HCT116 (cell line): ENCODE data around the gene ZBED1. TPM values are rescaled to one million over a fixed set of nuclear protein-coding genes. Genes with fewer than 3 reads are reported as not detected.

Source experiments
- ATAC-seq: fragments of 200-7000 bp; cut with Tn5 transposase; 2 replicates; pipeline ENCODE4 v1.9.1; 2020; ENCODE audit warnings: mild to moderate bottlenecking, moderate library complexity
- BruUV-seq: library from RNA; stranded (reverse); fragments of 400-500 nt; replicated peaks from 2 replicates; lab custom pipeline; 2021; lab: Mats Ljungman, UMichigan
- CTCF ChIA-PET: fragments of 300-600 bp; sonication (Branson Sonifier 250); formaldehyde crosslinking; loops from one replicate; lab custom pipeline; 2021; ENCODE audit warnings: antibody characterized with exemption; lab: Charles Lee
- POLR2A ChIA-PET: fragments of 300-600, 350-600 bp; sonication (Branson Sonifier 250); formaldehyde crosslinking; loops from one replicate; lab custom pipeline; 2021; ENCODE audit warnings: antibody characterized with exemption; lab: Charles Lee
- RAD21 ChIA-PET, 2 experiments: fragments of 300-600 bp; sonication (Branson Sonifier 250); formaldehyde crosslinking; loops; one replicate each; lab custom pipeline; 2023; ENCODE audit warnings: low total read pairs in 2 of 2; ENCODE audit not compliant: uncharacterized antibody in 2 of 2, unreplicated experiment in 2 of 2, low non-redundant PET in 1 of 2; lab: Charles Lee
- DNase-seq: peaks from one replicate; pipeline ENCODE4 v3.0.0-alpha.2; 2010; ENCODE audit warnings: low read depth, low spot score
- H2AFZ ChIP-seq: fragments of 200-600 bp; shearing (Covaris generic), sonication (generic); 2 replicates; pipeline ENCODE4 v1.6.1; 2017; ENCODE audit warnings: low read depth, mixed run types, mixed read lengths, antibody characterized with exemption, low read length; ENCODE audit not compliant: poor library complexity, severe bottlenecking
- H3K27ac ChIP-seq: 2 replicates; pipeline ENCODE4 v1.5.1; 2012; ENCODE audit warnings: low read depth, low read length
- H3K27me3 ChIP-seq: fragments of 200-600 bp; sonication (generic); 2 replicates; pipeline ENCODE4 v1.6.1; 2016; ENCODE audit warnings: mixed run types, low read length, mixed read lengths; ENCODE audit not compliant: insufficient read depth
- H3K36me3 ChIP-seq, 2 experiments: fragments of 200-500 bp in 1 of 2; fragments of 200-600 bp in 1 of 2; sonication (Bioruptor generic) in 1 of 2; sonication (generic) in 1 of 2; 2 replicates each; pipeline versions ENCODE4 v1.5.1 to v1.6.1; 2014 to 2016; ENCODE audit warnings: low read length in 2 of 2, inconsistent platforms in 1 of 2, mixed read lengths in 1 of 2, mixed run types in 1 of 2; ENCODE audit not compliant: insufficient read depth in 2 of 2, control insufficient read depth in 1 of 2
- H3K4me1 ChIP-seq, 2 experiments: fragments of 200-600 bp in 1 of 2; sonication (generic) in 1 of 2; 2 replicates each; pipeline versions ENCODE4 v1.5.1 to v1.6.1; 2012 to 2017; ENCODE audit warnings: low read length in 2 of 2, inconsistent platforms in 1 of 2, mild to moderate bottlenecking in 1 of 2, mixed read lengths in 1 of 2, mixed run types in 1 of 2, moderate library complexity in 1 of 2; ENCODE audit not compliant: insufficient read depth in 2 of 2, control insufficient read depth in 1 of 2
- H3K4me2 ChIP-seq: fragments of 200-600 bp; sonication (generic); 2 replicates; pipeline ENCODE4 v1.6.1; 2017; ENCODE audit warnings: mixed run types, low read length, mixed read lengths
- H3K4me3 ChIP-seq, 2 experiments: fragments of 200-600 bp in 1 of 2; sonication (generic) in 1 of 2; replicated peaks in 1 of 2; 2 replicates each; pipeline ENCODE4 v1.5.1; 2011 to 2016; ENCODE audit warnings: low read length in 2 of 2, control low read depth in 1 of 2, low read depth in 1 of 2, mild to moderate bottlenecking in 1 of 2, mixed read lengths in 1 of 2, mixed run types in 1 of 2
- H3K79me2 ChIP-seq: fragments of 200-600 bp; sonication (generic); 2 replicates; pipeline ENCODE4 v1.6.1; 2017; ENCODE audit warnings: mild to moderate bottlenecking, mixed run types, low read length, moderate library complexity, mixed read lengths; ENCODE audit not compliant: insufficient read depth
- H3K9ac ChIP-seq: fragments of 200-600 bp; sonication (generic); 2 replicates; pipeline ENCODE4 v1.6.1; 2016; ENCODE audit warnings: low read length, mixed read lengths
- H3K9me2 ChIP-seq: fragments of 200-600 bp; sonication (generic), shearing (Covaris generic); 2 replicates; pipeline ENCODE4 v1.6.1; 2017; ENCODE audit warnings: mixed run types, mild to moderate bottlenecking, moderate library complexity; ENCODE audit not compliant: insufficient read depth
- H3K9me3 ChIP-seq, 2 experiments: fragments of 200-500 bp in 1 of 2; fragments of 200-600 bp in 1 of 2; sonication (Bioruptor generic) in 1 of 2; sonication (generic) in 1 of 2; 2 replicates each; pipeline ENCODE4 v1.6.1; 2014 to 2017; ENCODE audit warnings: low read length in 2 of 2, mixed read lengths in 2 of 2, inconsistent platforms in 1 of 2, low read depth in 1 of 2, mild to moderate bottlenecking in 1 of 2, mixed run types in 1 of 2, moderate library complexity in 1 of 2; ENCODE audit not compliant: control insufficient read depth in 1 of 2, insufficient read depth in 1 of 2
- H4K20me1 ChIP-seq: fragments of 200-600 bp; sonication (generic), shearing (Covaris generic); 2 replicates; pipeline ENCODE4 v1.6.1; 2017; ENCODE audit warnings: mixed run types, mild to moderate bottlenecking, moderate library complexity; ENCODE audit not compliant: insufficient read depth
- CBX3 ChIP-seq: IDR thresholded peaks from 2 replicates; pipeline ENCODE4 v1.6.1; 2012; ENCODE audit warnings: low read depth
- CEBPB ChIP-seq: IDR thresholded peaks from 2 replicates; pipeline ENCODE4 v1.6.1; 2012; ENCODE audit warnings: low read depth
- CTCF ChIP-seq, 3 experiments: fragments of 200-600 bp in 1 of 3; sonication (generic) in 1 of 3; IDR thresholded peaks in 2 of 3; conservative IDR thresholded peaks in 1 of 3; 2 replicates each; pipeline ENCODE4 v1.5.1; 2012 to 2017; ENCODE audit warnings: low read depth in 2 of 3, low read length in 2 of 3, antibody characterized with exemption in 1 of 3, borderline replicate concordance in 1 of 3, control low read depth in 1 of 3, mild to moderate bottlenecking in 1 of 3, mixed read lengths in 1 of 3, mixed run types in 1 of 3, moderate library complexity in 1 of 3; ENCODE audit not compliant: insufficient read depth in 1 of 3
- EZH2phosphoT487 ChIP-seq: fragments of 200-600 bp; IDR thresholded peaks from 2 replicates; pipeline ENCODE4 v1.6.1; 2018; ENCODE audit warnings: antibody characterized with exemption, borderline replicate concordance
- JUND ChIP-seq: IDR thresholded peaks from 2 replicates; pipeline ENCODE4 v1.6.1; 2012
- MAX ChIP-seq: IDR thresholded peaks from 2 replicates; pipeline ENCODE4 v1.6.1; 2012
- POLR2AphosphoS5 ChIP-seq: IDR thresholded peaks from 2 replicates; pipeline ENCODE4 v1.6.1; 2011; ENCODE audit warnings: mild to moderate bottlenecking, low read depth, low read length, moderate library complexity
- RAD21 ChIP-seq: IDR thresholded peaks from 2 replicates; pipeline ENCODE4 v1.6.1; 2012; ENCODE audit warnings: low read depth, mild to moderate bottlenecking
- SIN3A ChIP-seq: IDR thresholded peaks from 2 replicates; pipeline ENCODE4 v1.6.1; 2012; ENCODE audit warnings: low read depth
- SRF ChIP-seq: IDR thresholded peaks from 2 replicates; pipeline ENCODE4 v1.6.1; 2012; ENCODE audit warnings: low read depth
- TCF7L2 ChIP-seq: IDR thresholded peaks from 2 replicates; pipeline ENCODE4 v1.7.0; 2011; ENCODE audit warnings: borderline replicate concordance, inconsistent platforms; ENCODE audit not compliant: insufficient read depth, insufficient read length; ENCODE audit errors: extremely low read depth
- YY1 ChIP-seq: IDR thresholded peaks from 2 replicates; pipeline ENCODE4 v1.6.1; 2011; ENCODE audit warnings: low read length, low read depth, moderate library complexity, mild to moderate bottlenecking; ENCODE audit not compliant: insufficient replicate concordance; ENCODE audit errors: extremely low read depth
- ZBTB33 ChIP-seq: IDR thresholded peaks from 2 replicates; pipeline ENCODE4 v1.6.1; 2011; ENCODE audit warnings: mild to moderate bottlenecking, low read length, moderate library complexity; ENCODE audit not compliant: insufficient replicate concordance; ENCODE audit errors: extremely low read depth
- ZFX ChIP-seq: fragments of 450-650 bp; IDR thresholded peaks from 2 replicates; pipeline ENCODE4 v1.6.1; 2017
- intact Hi-C: fragments of 100-400 bp; cut with micrococcal nuclease; formaldehyde crosslinking; loops from 2 replicates; pipeline ENCODE4 v1.10.0; 2022
- total RNA-seq: library from RNA; stranded (reverse); gene quantifications from one replicate; pipeline ENCODE4 v1.2.1, GENCODE V29; 2021; ENCODE audit not compliant: unreplicated experiment

ZBED1 gene
- total RNA-seq, 1 experiment from 2014 or later = 21.0 TPM

GRCh38 chrX:2542826-2543521, 42.2 kb upstream of the ZBED1 start:
- POLR2A ChIA-PET = no interaction called here
- H3K9me2 ChIP-seq = no peaks in the 10 kb centered on the region
- no peaks in the 10 kb centered on the region; a peak in 1 of 4 replicates for H3K4me1 ChIP-seq
- H2AFZ ChIP-seq = no peak overlapping the region
- H3K27ac ChIP-seq = no peak overlapping the region
- no peak for ATAC-seq
- no peaks in the 10 kb centered on the region for H3K36me3 ChIP-seq
- H3K4me2 ChIP-seq = no peak overlapping the region
- DNase-seq = no peak
- H3K9me3 ChIP-seq = no peaks in the 10 kb centered on the region
- no peak overlapping the region for H3K4me3 ChIP-seq
- H4K20me1 ChIP-seq = no peaks in the 10 kb centered on the region
- H3K27me3 ChIP-seq = no peaks in the 10 kb centered on the region
- TF ChIP-seq SRF (no peak), ZFX (no peak), SIN3A (no peak), ZBTB33 (no peak), TCF7L2 (no peak), CTCF (IDR thresholded peaks at IDR 0.05 in 2 of 3, conservative IDR thresholded peaks at IDR 0.05 in 1 of 3; ENCODE audit: borderline replicate concordance in 1 of 3, insufficient read depth in 1 of 3, low read depth in 2 of 3, low read length in 2 of 3) (no peak), CBX3 (no peak), POLR2AphosphoS5 (no peak), EZH2phosphoT487 (no peak), RAD21 (no peak), JUND (no peak), CEBPB (no peak), MAX (no peak), YY1 (no peak)
- no TSS peak for BruUV-seq
- H3K79me2 ChIP-seq = no peaks in the 10 kb centered on the region
- H3K9ac ChIP-seq = no peak overlapping the region
- intact Hi-C loops = no loop called here
- RAD21 ChIA-PET = no interaction called here
- CTCF ChIA-PET = no interaction called here
